Measurements from ENCODE around the gene SLAIN2.

DNA sequence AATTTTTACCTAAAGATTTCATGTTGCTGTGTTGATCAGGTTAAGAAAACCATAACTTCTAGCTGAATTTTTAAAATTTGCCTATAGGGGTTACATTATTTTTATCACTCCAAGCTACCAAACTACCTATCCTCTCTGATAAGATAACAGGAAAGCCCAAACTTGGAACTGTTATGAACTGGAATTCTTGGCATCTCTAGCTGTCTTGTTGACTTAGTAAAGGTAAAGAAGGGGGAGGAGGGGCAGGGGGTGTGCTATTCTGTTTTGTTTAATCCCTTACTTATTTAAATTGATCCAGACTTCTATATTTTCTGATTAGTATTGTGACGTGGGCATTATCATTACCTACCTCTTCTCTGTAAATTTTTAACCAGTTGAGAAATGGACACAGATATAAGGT is 54.7 kb downstream of the SLAIN2 start:
- no peak for TF ChIP-seq EP300 (IDR thresholded peaks at IDR 0.05)
- no peak for TF ChIP-seq POLR2AphosphoS5 (IDR thresholded peaks at IDR 0.05)
